ENCODE data around the gene CDK5RAP3.

The CDK5RAP3 gene

DNA sequence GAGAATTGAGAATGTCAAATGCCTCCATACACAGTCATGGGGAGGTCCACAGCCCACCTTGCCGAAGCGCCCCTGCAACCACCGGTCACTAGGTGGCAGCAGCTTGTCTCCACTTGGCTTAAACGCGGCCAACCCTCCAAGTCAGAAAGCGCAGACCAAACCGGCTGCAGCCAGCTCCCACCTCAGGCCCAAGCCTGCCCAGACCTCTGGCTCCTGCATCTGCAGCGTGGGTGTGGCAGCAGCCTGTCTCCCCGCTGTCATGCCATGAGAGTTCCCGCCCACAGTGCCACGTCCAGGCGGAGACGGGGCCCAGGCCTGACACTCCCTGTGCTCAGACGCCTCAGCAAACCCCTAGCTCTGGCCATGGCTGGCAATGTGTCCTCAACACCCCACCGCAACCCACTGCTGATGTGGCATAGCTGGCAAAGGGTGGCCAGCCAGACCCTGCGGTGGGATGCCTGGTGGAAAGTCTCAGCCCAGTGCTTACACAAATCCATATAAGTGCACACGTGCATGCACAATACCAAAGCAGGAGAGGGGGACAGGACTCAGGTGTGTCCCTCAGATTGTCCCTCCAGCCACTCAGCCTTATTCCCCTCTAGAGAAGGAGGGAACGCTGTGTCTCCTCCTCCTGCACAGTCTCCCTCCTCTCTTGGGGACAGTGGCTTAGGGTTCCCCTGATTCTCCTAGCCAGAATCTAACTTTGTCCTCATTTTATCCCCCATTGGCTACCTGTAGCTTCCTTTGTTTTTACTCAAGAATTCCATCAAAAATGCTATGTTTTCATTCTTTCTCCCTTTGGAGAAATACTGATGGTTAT lies 55.8 kb downstream of the CDK5RAP3 start:
- peak; percentile 78 for DNase-seq

DNA sequence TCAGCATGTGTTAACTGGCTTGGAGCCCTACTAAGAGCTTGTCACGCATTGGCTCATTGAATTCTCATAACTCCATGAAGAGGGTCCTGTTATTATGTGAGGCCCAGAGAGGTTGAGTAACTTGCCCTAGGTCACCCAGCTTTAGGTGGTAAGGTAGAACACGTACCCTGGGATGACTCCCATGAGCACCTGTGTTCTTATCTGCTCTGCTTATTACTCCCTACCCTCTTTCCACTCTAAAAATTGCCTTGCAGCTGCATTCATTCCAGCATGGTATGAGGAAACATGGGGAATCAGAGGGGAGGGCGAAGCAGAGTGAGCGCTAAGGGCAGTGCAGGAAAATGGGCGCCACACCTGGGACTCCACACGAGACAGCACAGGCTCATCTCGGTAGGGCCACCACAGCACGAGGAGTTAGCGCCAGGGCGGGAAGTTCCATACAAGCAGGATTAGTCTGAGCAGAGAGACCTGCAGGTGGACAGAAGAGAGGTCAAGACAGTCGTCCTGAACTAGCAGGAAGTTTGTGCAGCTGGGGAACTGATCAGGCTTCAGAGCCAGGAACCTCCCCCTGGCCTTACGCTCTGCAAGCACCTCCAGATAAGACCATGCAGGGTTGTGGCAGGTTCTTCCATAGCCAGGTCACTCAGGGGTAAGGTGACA lies 56.5 kb downstream of the CDK5RAP3 start:
- no peak for DNase-seq

GRCh38 chr17:48028736-48029135 lies 57.8 kb downstream of the CDK5RAP3 start:
- no peak for DNase-seq

DNA sequence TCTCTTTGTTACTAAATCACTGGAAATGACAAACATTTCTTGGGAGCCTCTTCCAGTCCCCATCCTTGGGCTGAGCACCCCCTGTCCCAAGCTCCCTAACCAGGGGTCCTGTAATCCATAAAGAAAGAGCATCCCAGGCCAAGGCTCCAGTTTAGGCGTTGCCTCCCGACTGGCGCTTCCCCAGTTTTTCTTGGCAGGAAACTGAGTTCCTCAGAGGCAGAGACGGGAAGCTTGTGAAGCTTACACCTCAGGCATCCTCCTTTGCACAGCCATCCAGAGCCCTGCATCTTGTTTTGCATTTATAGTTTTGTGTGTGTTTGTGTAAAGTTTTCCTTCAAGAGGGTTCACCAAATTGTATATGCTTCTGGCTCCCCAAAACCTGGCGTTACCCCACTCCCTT lies 59.6 kb downstream of the CDK5RAP3 start:
- no peak for DNase-seq
